IMR-90 (cell line): Measurements from ENCODE around the gene RPP21. TPM values are rescaled to one million over a fixed set of nuclear protein-coding genes. Genes with fewer than 3 reads are reported as not detected.

ENCODE experiments used
- ATAC-seq: fragments of 200-7000 bp; cut with Tn5 transposase; 2 replicates; pipeline ENCODE4 v1.9.1; 2020; ENCODE audit warnings: low read depth, mild to moderate bottlenecking, moderate library complexity
- BruUV-seq: library from RNA; stranded (reverse); fragments of 400-500 nt; replicated peaks from 2 replicates; lab custom pipeline; 2021; lab: Mats Ljungman, UMichigan
- CTCF ChIA-PET: fragments of 300-600 bp; formaldehyde crosslinking; extraction: SDS; loops from one replicate; lab custom pipeline; 2021; ENCODE audit warnings: antibody characterized with exemption; lab: Yijun Ruan, JAX
- POLR2A ChIA-PET: fragments of 300-600 bp; sonication (Branson Sonifier 250); formaldehyde crosslinking; loops from one replicate; lab custom pipeline; 2022; ENCODE audit warnings: antibody characterized with exemption; ENCODE audit not compliant: unreplicated experiment; lab: Charles Lee
- DNase-seq: peaks from one replicate; pipeline ENCODE4 v3.0.0; 2013
- H2AFZ ChIP-seq: replicated peaks from 2 replicates; pipeline ENCODE3; 2013; ENCODE audit warnings: low read length, mild to moderate bottlenecking; ENCODE audit not compliant: poor library complexity
- H2AK5ac ChIP-seq: 2 replicates; pipeline ENCODE4 v1.6.1; 2013; ENCODE audit warnings: low read depth, low read length, inconsistent platforms
- H2AK9ac ChIP-seq: replicated peaks from 2 replicates; pipeline ENCODE3; 2013; ENCODE audit warnings: mild to moderate bottlenecking, low read depth, low read length, moderate library complexity; ENCODE audit not compliant: poor library complexity
- H2BK120ac ChIP-seq: 2 replicates; pipeline ENCODE4 v1.6.1; 2013; ENCODE audit warnings: low read depth, low read length, inconsistent platforms
- H2BK15ac ChIP-seq: 3 replicates; pipeline ENCODE4 v1.6.1; 2013; ENCODE audit warnings: low read depth, low read length, inconsistent platforms
- H2BK20ac ChIP-seq: 2 replicates; pipeline ENCODE4 v1.6.1; 2013; ENCODE audit warnings: low read depth, mild to moderate bottlenecking, inconsistent platforms, low read length, moderate library complexity
- H2BK5ac ChIP-seq: 2 replicates; pipeline ENCODE4 v1.6.1; 2013; ENCODE audit warnings: mild to moderate bottlenecking, low read depth, low read length, inconsistent platforms; ENCODE audit not compliant: poor library complexity, severe bottlenecking
- H3K14ac ChIP-seq: replicated peaks from 2 replicates; pipeline ENCODE4 v1.6.1; 2013; ENCODE audit warnings: low read depth, low read length, inconsistent platforms
- H3K18ac ChIP-seq: 2 replicates; pipeline ENCODE4 v1.6.1; 2013; ENCODE audit warnings: low read depth, low read length, control low read depth
- H3K23ac ChIP-seq: 2 replicates; pipeline ENCODE4 v1.6.1; 2013; ENCODE audit warnings: low read depth, low read length, inconsistent platforms
- H3K27ac ChIP-seq: 2 replicates; pipeline ENCODE4 v1.5.1; 2013; ENCODE audit warnings: mild to moderate bottlenecking, control low read depth, low read length; ENCODE audit not compliant: insufficient read depth
- H3K27me3 ChIP-seq: 2 replicates; pipeline ENCODE4 v1.6.1; 2013; ENCODE audit warnings: low read length; ENCODE audit not compliant: control insufficient read depth, insufficient read depth
- H3K36me3 ChIP-seq: 2 replicates; pipeline ENCODE4 v1.6.1; 2013; ENCODE audit warnings: low read length, mixed read lengths; ENCODE audit not compliant: control insufficient read depth, insufficient read depth
- H3K4ac ChIP-seq: 2 replicates; pipeline ENCODE4 v1.6.1; 2013; ENCODE audit warnings: low read depth, low read length, inconsistent platforms
- H3K4me1 ChIP-seq: 2 replicates; pipeline ENCODE4 v1.6.1; 2013; ENCODE audit warnings: low read length, mixed read lengths; ENCODE audit not compliant: control insufficient read depth, insufficient read depth
- H3K4me2 ChIP-seq: 2 replicates; pipeline ENCODE4 v1.6.1; 2013; ENCODE audit warnings: low read depth, mild to moderate bottlenecking, control low read depth, low read length, moderate library complexity
- H3K4me3 ChIP-seq: 2 replicates; pipeline ENCODE4 v1.5.1; 2013; ENCODE audit warnings: low read depth, mild to moderate bottlenecking, control low read depth, low read length, moderate library complexity; ENCODE audit not compliant: insufficient read depth
- H3K56ac ChIP-seq: 2 replicates; pipeline ENCODE4 v1.6.1; 2013; ENCODE audit warnings: low read length, inconsistent platforms; ENCODE audit not compliant: insufficient read depth; ENCODE audit errors: extremely low read depth
- H3K79me1 ChIP-seq, 2 experiments: 2 replicates each; pipeline ENCODE4 v1.6.1; 2013; ENCODE audit warnings: low read length in 2 of 2, inconsistent platforms in 1 of 2, low read depth in 1 of 2
- H3K9ac ChIP-seq: 2 replicates; pipeline ENCODE4 v1.6.1; 2013; ENCODE audit warnings: low read depth, low read length, control low read depth
- H3K9me1 ChIP-seq: 2 replicates; pipeline ENCODE4 v1.6.1; 2013; ENCODE audit warnings: low read length, inconsistent platforms; ENCODE audit not compliant: insufficient read depth
- H3K9me3 ChIP-seq: 2 replicates; pipeline ENCODE4 v1.6.1; 2013; ENCODE audit warnings: low read length; ENCODE audit not compliant: control insufficient read depth, insufficient read depth
- H4K20me1 ChIP-seq: 2 replicates; pipeline ENCODE4 v1.6.1; 2013; ENCODE audit warnings: low read length, inconsistent platforms; ENCODE audit not compliant: insufficient read depth
- H4K5ac ChIP-seq: 2 replicates; pipeline ENCODE4 v1.6.1; 2013; ENCODE audit warnings: mild to moderate bottlenecking, low read depth, low read length, control low read depth
- H4K8ac ChIP-seq, 2 experiments: 2 replicates each; pipeline ENCODE4 v1.6.1; 2013; ENCODE audit warnings: low read depth in 2 of 2, low read length in 2 of 2, control low read depth in 1 of 2, inconsistent platforms in 1 of 2
- H4K91ac ChIP-seq: 2 replicates; pipeline ENCODE4 v1.6.1; 2013; ENCODE audit warnings: low read depth, low read length, inconsistent platforms; ENCODE audit not compliant: insufficient read depth
- BHLHE40 ChIP-seq: fragments of 150-350 bp; IDR thresholded peaks from 2 replicates; pipeline ENCODE4 v1.6.1; 2016; ENCODE audit warnings: mild to moderate bottlenecking, low read depth, low read length
- CEBPB ChIP-seq: IDR thresholded peaks from 2 replicates; pipeline ENCODE4 v1.6.1; 2012; ENCODE audit warnings: low read depth, low read length, improper control_type of control experiment
- CTCF ChIP-seq: conservative IDR thresholded peaks from 2 replicates; pipeline ENCODE4 v1.5.1; 2012; ENCODE audit warnings: mild to moderate bottlenecking, low read depth, low read length, improper control_type of control experiment
- FOS ChIP-seq: fragments of 150-350 bp; IDR thresholded peaks from 2 replicates; pipeline ENCODE4 v1.6.1; 2016; ENCODE audit warnings: low read depth, low read length
- MAZ ChIP-seq: IDR thresholded peaks from 2 replicates; pipeline ENCODE4 v1.6.1; 2012; ENCODE audit warnings: low read depth, mild to moderate bottlenecking, low read length, improper control_type of control experiment, moderate library complexity, borderline replicate concordance
- MXI1 ChIP-seq: IDR thresholded peaks from 2 replicates; pipeline ENCODE4 v1.6.1; 2012; ENCODE audit warnings: low read depth, mild to moderate bottlenecking, low read length, moderate library complexity, borderline replicate concordance
- RFX5 ChIP-seq: IDR thresholded peaks from 2 replicates; pipeline ENCODE4 v1.8.0; 2012; ENCODE audit warnings: low read depth, mild to moderate bottlenecking, low read length, moderate library complexity
- USF2 ChIP-seq: fragments of 150-350 bp; IDR thresholded peaks from 2 replicates; pipeline ENCODE4 v1.6.1; 2017; ENCODE audit warnings: mild to moderate bottlenecking, antibody characterized with exemption, low read length, low read depth
- WGBS, 2 experiments: methylation state at CpG; one replicate each; pipeline versions ENCODE4 v1.1.5 to v1.1.7; 2013; ENCODE audit warnings: missing lambda C conversion rate in 2 of 2; ENCODE audit not compliant: insufficient read length in 1 of 2; ENCODE audit errors: extremely low coverage in 2 of 2; 5-methylcytosine and 5-hydroxymethylcytosine counted together
- dilution Hi-C: fragments of 300-500 bp; cut with HindIII; formaldehyde crosslinking; loops from one replicate; pipeline ENCODE4 v1.14.3; 2018; ENCODE audit warnings: low sequenced_read_pairs; ENCODE audit not compliant: unreplicated experiment
- in situ Hi-C: fragments of 300-500 bp; cut with MboI; formaldehyde crosslinking; loops from 3 replicates; pipeline ENCODE4 v1.14.3; 2019; ENCODE audit warnings: low sequenced_read_pairs, inconsistent platforms, mixed read lengths
- intact Hi-C: fragments of 100-400 bp; cut with micrococcal nuclease; formaldehyde crosslinking; loops from 2 replicates; pipeline ENCODE4 v1.10.0; 2022
- polyA plus RNA-seq, 3 experiments: library from polyadenylated mRNA; depleted of rRNA; stranded (reverse); fragments of >200 nt; gene quantifications; 2 replicates each; pipeline ENCODE4 v1.2.3, GENCODE V29; 2012; ENCODE audit warnings: low replicate concordance in 1 of 3
- total RNA-seq: library from RNA; depleted of rRNA; stranded (reverse); fragments of >200 nt; gene quantifications from 2 replicates; pipeline ENCODE4 v1.2.3, GENCODE V29; 2012

Gene RPP21
- total and polyA plus RNA-seq, 2 of the 4 experiments (the other 2 are of a cell fraction), result 28.9 to 79.1 TPM

GRCh38 chr6:30304002-30304401 lies 41.0 kb upstream of the RPP21 start:
- intact Hi-C loops, result no loop called here
- Histone ChIP-seq H3K14ac (no peak overlapping the region), H2AK5ac (no peak overlapping the region), H4K91ac (no peak overlapping the region), H2AFZ (no peak overlapping the region), H3K56ac (no peak overlapping the region), H3K4ac (no peak overlapping the region), H3K9me3 (no peaks in the 10 kb centered on the region), H4K8ac (no peak overlapping the region), H2AK9ac (no peak overlapping the region), H2BK120ac (no peak overlapping the region), H3K79me1 (peaks cover 41 to 51% of the 10 kb centered on the region in 2 experiments), H3K4me1 (no peaks in the 10 kb centered on the region), H2BK20ac (no peak overlapping the region), H3K9me1 (peaks cover 4% of the 10 kb centered on the region; the same call in 1 of the 2 replicates), H4K20me1 (peaks cover 55% of the 10 kb centered on the region), H3K27ac (no peak overlapping the region), H3K23ac (no peak overlapping the region), H3K27me3 (no peaks in the 10 kb centered on the region), H2BK5ac (no peak overlapping the region), H3K9ac (no peak overlapping the region), H3K18ac (no peak overlapping the region), H4K5ac (no peak overlapping the region), H2BK15ac (no peak overlapping the region), H3K4me2 (no peak overlapping the region), H3K4me3 (no peak overlapping the region), H3K36me3 (peaks cover 13% of the 10 kb centered on the region)
- WGBS, 2 experiments, result no CpG with 5 or more reads among the region's 2 CpGs
- ChIA-PET CTCF (no interaction called here), POLR2A (no interaction called here)
- in situ Hi-C loops, result no loop called here
- TF ChIP-seq RFX5 (no peak), CEBPB (no peak), USF2 (no peak), MAZ (no peak), BHLHE40 (no peak), MXI1 (no peak), FOS (no peak), CTCF (no peak)
- BruUV-seq, result no TSS peak
- dilution Hi-C loops, result no loop called here
- DNase-seq (no peak), ATAC-seq (no peak)
